Measurements from ENCODE around the gene SMIM22. TPM values are rescaled to one million over a fixed set of nuclear protein-coding genes. Genes with fewer than 3 reads are reported as not detected.

SMIM22 gene, protein sequence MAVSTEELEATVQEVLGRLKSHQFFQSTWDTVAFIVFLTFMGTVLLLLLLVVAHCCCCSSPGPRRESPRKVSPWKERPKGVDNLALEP
- not detected for polyA plus RNA-seq (ENCODE audit: insufficient read length)

DNA sequence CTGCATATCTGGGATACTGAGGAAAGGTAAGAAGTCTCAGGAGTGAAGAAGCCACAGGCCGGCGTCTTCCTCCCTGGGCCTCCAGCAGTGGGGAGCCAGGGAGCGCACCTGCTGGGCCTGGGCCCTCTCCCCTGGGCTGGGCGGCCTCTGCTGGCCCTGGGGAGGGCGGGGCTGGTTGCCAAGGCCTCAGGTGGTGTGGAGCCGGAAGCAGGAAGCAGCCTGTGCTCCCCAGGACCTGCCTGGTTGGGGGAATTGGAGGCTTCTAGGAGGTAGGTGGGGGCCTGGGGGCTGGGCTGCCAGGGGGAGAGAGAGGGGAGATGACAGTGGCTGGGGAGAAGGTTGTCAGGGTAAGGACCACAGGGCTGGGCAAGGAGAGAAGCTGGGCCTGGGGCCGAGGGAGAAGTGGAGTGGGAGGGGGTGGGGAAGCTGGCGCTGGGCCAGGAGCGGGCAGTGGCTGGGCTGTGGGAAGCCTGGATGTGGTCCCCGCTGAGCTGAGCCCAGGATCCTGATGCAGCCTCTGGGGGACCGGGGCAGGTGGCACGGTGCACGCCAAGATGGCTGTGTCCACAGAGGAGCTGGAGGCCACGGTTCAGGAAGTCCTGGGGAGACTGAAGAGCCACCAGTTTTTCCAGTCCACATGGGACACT lies at the start of gene SMIM22:
SMIM22 (plus strand) TSS at position 189 of the 647 bp plus-strand sequence; CDS start at position 555, 366 bp downstream.
- DNase-seq, result no peak

GRCh38 chr16:4746215-4746614 lies 49.0 kb upstream of the SMIM22 start:
- no peak for DNase-seq

DNA sequence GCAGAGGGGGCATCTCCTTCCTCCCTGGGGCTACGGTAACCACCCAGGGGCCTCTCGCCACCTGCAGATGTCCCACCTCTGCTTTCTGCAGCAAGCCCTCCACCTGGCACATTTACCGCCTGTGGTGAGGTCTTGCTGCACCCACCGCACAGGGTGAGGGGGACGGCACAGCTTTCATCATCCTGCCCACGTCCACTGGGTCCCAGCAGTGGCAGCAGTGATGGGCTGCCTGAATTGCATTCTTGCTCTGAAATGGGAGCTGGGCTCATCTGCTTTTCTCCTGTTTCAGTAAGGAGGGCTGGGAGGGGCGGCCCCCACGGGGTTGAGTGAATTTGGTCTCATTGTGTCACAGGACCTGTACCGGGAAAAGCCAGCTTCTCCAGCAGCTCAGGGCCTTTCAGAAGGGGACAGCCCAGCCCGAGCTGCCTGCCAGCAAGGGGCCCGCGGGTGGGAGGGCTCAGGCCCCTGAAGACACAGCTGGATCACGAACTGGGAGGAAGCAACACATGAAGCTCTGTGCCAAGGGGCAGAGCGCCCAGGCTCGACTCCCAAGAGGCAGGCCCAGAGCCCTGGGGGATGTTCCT lies 48.1 kb upstream of the SMIM22 start:
- DNase-seq, result no peak

DNA sequence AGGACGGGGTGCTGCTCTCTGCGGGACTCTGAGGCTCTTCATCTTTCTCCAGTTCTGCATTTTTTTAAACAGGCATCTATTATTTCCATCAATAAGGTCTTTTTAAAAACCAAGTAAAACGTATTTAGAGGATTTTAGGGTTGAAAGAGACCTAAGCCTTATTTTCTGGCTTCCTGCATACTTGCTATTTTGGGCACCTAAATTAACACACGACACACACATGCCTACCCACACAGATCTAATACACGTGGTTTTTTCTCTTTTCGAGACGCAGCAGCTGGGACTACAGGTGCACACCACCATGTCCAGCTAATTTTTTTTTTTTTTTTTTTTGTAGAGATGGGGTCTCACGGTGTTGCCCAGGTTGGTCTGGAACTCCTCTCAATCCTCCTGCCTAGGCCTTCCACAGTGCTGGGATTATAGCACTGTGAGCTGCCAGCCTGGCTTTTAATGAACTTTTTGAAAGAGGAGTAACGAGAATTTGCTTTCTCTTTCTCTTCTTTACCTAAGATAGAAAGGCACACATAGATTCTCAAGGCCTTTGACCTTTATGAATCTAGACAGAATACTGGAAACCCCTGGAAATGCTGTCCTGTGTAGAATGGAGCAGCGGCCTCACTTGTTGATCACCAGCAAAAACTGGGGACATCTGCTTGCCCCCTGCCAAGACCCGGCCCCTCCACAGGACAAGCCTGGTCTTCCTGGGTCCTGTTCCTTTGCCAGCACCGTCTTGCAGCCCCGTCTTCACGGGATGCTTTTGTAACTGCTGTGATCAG lies 47.1 kb upstream of the SMIM22 start:
- no peak for DNase-seq

DNA sequence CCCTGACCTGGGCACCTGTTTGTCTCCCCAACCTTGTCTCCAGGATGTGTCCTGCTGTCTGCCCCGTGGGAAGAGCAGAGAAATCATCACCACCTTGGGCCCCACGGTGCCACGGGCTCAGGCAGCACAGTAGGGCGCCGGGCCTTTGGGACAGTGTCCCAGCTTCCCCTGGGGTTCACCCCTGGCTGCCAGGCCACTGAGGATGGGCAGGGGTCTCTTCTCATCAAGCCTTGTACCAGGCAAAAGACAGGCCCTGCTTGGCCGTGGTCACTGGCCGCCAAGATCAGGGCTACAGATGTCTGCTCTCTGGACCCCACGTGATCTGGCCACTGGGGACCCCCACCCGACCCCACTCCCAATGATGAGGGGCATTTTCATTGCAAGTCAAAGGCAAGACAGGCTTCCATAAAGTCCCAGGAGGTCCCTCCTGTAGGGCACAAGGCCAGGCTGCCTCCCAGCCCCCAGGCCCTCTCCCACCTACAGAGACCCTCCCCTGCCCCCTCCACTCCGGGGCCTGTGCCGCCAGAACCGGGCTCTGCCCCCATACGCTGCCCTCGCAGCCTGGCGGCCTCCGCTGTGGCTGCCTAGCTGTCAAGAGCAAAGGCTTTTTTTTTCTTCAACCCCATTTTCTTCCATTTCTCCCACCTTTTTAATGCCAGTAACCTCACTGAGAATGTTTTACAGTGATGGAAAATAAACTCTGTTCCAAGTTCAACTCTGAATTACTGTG lies 46.3 kb upstream of the SMIM22 start:
- no peak for DNase-seq

- DNase-seq, result no peak
These were observed 45.4 kb upstream of the SMIM22 start for GRCh38 chr16:4749700-4750257.

GRCh38 chr16:4750896-4751295 lies 44.3 kb upstream of the SMIM22 start:
- no peak for DNase-seq

GRCh38 chr16:4752351-4753100 lies 42.6 kb upstream of the SMIM22 start:
- no peak for DNase-seq

GRCh38 chr16:4753227-4753626 lies 41.9 kb upstream of the SMIM22 start:
- DNase-seq, result no peak

- no peak for DNase-seq
These were observed 40.3 kb upstream of the SMIM22 start for GRCh38 chr16:4754865-4755264.

DNA sequence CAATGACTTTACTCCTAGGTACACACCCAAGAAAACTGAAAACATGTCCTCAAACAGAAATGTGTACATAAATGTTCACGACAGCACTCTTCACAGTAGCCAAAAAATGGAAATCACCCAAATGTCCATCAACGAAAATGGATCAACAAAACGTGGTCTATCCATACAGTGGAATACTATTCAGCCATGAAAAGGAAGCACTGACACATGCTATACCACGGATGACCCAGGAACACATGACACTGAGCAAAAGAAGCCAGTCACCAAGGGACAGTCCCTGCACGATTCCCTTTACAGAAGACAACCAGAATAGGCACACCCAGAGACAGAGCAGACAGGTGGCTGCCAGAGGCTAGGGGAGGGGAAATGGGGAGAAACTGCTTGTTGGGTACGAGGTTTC lies 39.5 kb upstream of the SMIM22 start:
- no peak for DNase-seq

DNA sequence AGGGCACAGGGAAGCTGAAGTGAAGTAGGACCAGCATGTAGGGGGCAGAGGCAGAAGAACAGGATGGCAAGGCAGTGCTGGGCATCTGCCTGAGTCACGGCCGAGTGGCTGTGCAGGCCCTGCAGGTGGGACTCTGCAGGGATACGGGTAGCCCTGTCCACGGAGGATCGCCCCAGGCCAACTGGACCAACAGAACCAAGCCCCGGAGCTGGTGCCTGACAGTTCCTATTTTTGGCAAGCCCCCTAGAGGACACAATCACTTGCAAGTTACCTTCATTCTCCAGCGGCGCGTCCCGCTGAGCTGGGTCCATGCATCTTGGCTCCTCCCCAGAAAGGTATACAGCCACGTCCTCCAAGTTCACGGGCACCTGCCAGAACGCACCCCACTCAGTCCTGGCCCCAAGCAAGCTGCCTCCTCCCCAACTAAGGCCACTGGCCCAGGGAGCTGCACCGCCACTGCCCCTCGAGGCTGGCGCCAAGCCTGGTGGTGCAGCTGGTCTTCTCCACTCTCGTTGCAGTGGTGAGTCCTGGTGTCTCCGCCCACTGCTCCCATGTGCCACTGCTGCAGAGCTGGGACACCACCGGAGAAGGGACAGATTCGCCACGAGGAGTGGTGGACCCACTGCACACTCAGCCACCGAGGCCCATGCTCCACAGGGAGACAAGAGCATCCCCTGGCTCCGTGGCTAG lies 34.8 kb upstream of the SMIM22 start:
- DNase-seq, result no peak

DNA sequence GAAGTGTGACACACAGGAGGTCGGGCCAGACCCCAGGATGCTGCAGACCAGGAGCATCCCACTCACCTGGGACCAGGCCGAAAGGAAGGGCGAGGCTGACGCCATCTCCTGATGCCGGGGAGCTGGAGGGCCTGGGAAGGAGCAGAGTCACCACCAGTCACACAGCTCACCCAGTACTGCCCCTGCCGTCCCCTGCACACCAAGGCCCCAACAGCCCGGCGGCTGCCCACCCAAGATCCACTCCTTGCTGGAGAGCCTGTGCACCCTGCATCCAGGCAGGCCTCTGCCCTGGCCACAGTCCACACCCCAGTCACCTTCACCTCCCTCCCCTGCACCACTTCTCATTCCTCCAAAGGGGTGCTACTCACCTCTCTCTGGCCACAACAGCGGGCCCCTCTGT lies 33.0 kb upstream of the SMIM22 start:
- DNase-seq, result no peak

- no peak for DNase-seq
These were observed 31.4 kb upstream of the SMIM22 start for GRCh38 chr16:4763791-4764190.

- no peak for DNase-seq
These were observed 29.4 kb upstream of the SMIM22 start for GRCh38 chr16:4765511-4766474.

GRCh38 chr16:4766875-4767628 lies 28.1 kb upstream of the SMIM22 start, which contains the start of gene ZNF500:
TSS of gene ZNF500 (minus strand) at chr16:4767162. CDS start at chr16:4765978, 1,184 bp downstream.
- DNase-seq, result peak; percentile 98

DNA sequence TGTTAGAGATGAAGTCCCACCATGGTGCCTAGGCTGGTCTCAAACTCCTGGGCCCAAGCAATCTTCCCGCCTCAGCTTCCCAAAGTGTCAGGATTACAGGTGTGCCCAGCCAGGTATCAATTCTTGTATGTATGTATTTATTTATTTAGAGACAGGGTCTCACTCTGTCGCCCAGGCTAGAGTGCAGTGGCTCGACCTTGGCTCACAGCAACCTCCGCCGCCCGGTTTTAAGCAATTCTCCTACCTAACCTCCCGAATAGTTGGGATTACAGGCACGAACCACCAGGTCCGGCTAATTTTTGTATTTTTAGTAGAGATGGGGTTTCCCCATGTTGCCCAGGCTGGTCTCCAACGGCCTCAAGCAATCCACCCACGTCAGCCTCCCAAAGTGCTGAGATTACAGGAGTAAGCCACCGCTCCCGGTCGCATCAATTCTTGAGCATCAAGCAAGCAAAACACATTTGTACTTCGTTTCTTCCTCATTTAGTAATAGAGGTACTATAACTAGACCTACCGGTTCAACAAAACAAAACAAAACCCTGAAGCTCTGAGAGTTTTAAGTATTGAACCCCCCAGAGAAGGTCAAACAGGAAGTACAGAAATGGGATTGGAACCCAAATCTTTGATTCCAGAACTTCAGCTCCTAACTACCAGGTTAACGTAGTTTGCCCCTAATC lies 27.2 kb upstream of the SMIM22 start:
- no peak for DNase-seq

- DNase-seq, result peak; percentile 97
These were observed 26.4 kb upstream of the SMIM22 start for GRCh38 chr16:4768549-4769305.
